ENCODE data around the gene APOC3.

DNA sequence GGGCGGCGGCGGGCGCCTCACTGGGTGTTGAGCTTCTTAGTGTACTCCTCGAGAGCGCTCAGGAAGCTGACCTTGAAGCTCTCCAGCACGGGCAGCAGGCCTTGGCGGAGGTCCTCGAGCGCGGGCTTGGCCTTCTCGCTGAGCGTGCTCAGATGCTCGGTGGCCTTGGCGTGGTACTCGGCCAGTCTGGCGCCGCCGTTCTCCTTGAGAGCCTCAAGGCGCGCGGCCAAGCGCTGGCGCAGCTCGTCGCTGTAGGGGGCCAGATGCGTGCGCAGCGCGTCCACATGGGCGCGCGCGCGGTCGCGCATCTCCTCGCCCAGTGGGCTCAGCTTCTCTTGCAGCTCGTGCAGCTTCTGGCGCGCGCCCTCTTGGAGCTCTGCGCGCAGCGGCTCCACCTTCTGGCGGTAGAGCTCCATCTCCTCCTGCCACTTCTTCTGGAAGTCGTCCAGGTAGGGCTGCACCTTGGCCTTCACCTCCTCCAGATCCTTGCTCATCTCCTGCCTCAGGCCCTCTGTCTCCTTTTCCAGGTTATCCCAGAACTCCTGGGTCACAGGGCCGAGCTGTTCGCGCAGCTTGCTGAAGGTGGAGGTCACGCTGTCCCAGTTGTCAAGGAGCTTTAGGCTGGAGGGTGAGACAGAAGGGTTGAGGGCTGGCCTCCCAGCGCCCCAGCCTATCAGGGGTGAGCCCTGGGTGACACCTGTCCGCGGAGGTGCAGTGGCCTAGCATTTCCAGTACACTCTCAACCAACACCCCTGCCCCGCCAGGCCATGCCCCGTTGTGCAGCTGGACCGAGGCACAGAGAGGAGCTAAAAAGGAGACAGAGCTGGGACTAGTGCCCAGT lies 6.3 kb downstream of the APOC3 start:
- TF ChIP-seq, protein P1, sequence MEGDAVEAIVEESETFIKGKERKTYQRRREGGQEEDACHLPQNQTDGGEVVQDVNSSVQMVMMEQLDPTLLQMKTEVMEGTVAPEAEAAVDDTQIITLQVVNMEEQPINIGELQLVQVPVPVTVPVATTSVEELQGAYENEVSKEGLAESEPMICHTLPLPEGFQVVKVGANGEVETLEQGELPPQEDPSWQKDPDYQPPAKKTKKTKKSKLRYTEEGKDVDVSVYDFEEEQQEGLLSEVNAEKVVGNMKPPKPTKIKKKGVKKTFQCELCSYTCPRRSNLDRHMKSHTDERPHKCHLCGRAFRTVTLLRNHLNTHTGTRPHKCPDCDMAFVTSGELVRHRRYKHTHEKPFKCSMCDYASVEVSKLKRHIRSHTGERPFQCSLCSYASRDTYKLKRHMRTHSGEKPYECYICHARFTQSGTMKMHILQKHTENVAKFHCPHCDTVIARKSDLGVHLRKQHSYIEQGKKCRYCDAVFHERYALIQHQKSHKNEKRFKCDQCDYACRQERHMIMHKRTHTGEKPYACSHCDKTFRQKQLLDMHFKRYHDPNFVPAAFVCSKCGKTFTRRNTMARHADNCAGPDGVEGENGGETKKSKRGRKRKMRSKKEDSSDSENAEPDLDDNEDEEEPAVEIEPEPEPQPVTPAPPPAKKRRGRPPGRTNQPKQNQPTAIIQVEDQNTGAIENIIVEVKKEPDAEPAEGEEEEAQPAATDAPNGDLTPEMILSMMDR (IDR thresholded peaks at IDR 0.05), result peak; percentile 41 to 89 (median 71)
- TF ChIP-seq POLR2A (IDR thresholded peaks at IDR 0.05), result peak in 1 of 3 donors; percentile 7

All from body of pancreas (tissue), 4 donors.